Dedifferentiated amniotic fluid mesenchymal stem cell (primary cell): ENCODE results near the gene DENND5B.
A peak's percentile ranks its signal among the peaks of the same experiment; 100 is the strongest.
"Not testable (repeated sequence)": the region's sequence is repeated elsewhere in the genome, so short reads cannot be mapped to it uniquely, and the experiment has no call there.

Experiments used
- DNase-seq: peaks from one replicate; pipeline ENCODE4 v3.0.0-alpha.2; 2016; ENCODE audit errors: extremely low spot score

Gene DENND5B

DNA sequence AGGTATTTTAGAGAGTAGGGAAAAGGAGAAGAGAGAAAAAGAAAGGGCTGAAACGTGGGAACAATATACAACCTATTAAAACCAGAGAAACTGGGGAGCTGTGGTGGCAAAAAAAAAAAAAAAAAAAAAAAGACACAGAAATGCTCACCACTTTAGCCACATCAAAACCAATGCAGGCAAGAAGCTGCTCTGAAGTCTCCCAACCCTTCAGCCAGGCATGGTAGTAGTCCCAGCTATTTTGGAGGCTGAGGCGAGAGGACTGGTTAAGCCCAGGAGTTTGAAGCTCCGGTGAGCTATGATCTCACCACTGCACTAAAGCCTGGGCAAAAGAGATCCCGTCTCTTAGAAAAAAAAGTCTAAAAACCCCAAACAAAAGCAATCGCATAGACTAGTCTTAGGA, 33.2 kb downstream of the DENND5B start:
- no peak for DNase-seq

- DNase-seq, result not testable (repeated sequence)
These were observed 35.5 kb downstream of the DENND5B start for GRCh38 chr12:31555466-31555865.

GRCh38 chr12:31550590-31550989, 40.3 kb downstream of the DENND5B start:
- DNase-seq, result not testable (repeated sequence)

DNA sequence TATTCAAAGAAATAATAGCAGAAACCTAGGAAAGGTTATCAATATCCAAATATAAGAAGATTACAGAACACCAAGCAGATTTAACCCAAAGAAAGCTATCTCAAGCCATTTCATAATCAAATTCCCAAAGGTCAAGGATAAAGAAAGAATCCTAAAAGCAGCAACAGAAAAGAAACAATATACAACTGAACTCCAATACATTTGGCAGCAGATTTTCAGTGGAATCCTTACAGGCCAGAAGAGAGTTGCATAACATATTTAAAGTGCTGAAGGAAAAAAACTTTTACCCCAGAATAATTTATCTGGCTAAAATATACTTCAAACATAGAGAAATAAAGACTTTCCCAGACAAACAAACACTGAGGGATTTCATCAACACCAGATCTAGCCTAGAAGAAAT, 54.3 kb downstream of the DENND5B start:
- DNase-seq, result no peak

DNA sequence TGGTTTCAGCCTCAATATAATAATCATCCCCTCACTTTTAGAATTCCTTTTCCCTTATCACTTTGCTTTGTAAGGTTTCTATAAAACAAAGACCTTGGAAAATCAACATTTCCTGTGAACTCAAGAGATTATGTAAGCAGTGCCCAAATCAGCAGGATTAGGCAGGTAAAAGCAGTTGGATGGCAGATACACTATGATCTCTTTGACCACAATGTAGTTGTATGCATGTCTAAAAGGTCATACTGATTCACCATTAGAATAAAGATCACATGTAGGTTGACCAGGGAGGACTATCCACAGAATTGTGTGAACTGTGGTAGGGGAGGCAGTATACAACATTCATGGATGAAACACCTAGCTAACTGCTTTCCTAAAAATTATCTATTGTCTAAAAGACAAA, 57.5 kb downstream of the DENND5B start:
- DNase-seq, result no peak

DNA sequence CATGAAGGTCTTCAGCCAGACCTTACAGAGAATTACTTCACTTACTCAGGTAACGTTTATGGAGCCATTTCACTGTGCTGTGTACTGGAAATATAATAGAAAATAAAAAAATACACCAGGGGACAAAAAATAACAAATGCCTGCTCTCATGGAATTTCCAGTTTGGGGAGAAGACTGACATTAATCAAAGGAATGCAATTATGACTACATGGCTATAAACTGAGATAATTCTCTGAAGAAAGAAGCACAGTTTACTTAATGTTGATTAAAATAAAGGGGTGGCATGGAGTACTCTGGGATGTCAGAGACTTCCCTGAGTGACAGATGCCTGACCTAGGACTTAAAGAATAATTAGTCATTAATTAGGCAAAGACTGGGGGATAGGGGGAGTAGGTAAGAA, 59.0 kb downstream of the DENND5B start:
- no peak for DNase-seq

- no peak for DNase-seq
These were observed 62.8 kb downstream of the DENND5B start for GRCh38 chr12:31528095-31528494.

- no peak for DNase-seq
These were observed 63.9 kb downstream of the DENND5B start for GRCh38 chr12:31527083-31527482.

GRCh38 chr12:31526158-31526546, 64.8 kb downstream of the DENND5B start:
- no peak for DNase-seq

GRCh38 chr12:31525496-31526157, 65.3 kb downstream of the DENND5B start:
- no peak for DNase-seq

- DNase-seq, result no peak
These were observed 66.0 kb downstream of the DENND5B start for GRCh38 chr12:31524791-31525495.

GRCh38 chr12:31523306-31523705, 67.6 kb downstream of the DENND5B start:
- DNase-seq, result no peak

- no peak for DNase-seq
These were observed 68.3 kb downstream of the DENND5B start for GRCh38 chr12:31522607-31523006.

DNA sequence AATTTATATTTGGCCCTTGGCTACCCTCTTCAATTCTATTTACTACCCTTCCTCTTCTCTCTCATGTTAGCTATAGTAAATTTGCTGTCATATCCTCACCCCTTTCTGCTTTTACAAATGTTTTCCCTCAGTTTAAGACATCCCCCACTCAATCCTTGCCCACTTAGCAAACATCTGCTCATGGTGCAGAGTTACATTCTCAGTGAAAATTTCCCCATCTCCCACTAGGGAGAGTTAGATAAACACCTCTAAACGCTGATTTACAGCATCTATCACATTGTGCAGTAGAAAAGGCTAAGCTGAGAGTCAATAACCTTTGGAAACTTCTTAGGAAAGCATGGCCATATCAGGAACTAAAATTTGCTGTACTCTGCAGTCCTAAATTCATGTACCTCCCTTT, 69.0 kb downstream of the DENND5B start:
- DNase-seq, result no peak

GRCh38 chr12:31519511-31519910, 71.4 kb downstream of the DENND5B start:
- no peak for DNase-seq

DNA sequence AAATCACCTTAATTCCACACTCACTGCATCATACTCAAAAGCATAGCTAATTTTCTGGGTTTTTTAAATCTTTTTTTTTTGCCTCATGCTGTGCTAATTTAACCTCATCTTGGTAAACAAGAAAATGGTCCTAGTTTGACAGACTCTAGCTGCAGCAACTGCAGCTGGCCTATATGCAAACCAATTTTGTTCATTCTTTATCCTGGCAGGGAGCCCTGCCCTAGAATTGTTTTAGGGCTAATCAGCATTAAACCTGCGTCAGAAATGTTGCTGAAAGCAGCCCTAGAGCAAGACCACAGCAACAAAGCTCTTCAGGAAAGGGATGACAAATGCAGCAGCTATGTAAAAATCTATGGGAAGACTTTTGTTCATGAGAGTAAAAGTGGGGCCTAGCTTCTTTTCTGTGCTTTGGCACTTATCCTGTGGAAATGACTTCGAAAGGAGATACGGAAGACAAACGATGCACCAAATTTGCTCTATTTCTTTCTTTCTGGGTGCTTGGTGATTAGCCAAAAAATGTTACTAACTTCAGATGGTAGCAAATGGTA, 72.2 kb downstream of the DENND5B start:
- peak; percentile 98 for DNase-seq

DNA sequence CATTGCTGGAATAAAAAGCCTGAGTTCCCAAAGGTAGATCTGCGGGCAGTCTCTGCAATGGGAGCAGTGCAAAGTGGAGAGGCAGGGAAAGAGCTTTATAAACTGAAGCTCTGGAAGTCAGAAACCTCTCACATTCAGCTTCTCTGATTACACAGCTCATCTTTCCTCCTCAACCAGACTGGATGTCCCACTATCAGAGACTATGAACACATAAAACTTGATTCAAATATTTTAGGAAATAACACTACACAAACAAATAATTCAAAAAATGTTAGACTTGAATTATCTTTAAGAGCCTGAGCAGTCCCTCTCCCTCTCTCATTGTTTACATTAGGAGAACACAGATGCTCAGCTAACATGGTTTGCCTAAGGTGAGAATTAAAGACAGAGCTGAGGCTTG, 72.9 kb downstream of the DENND5B start:
- no peak for DNase-seq

GRCh38 chr12:31516702-31517101, 74.2 kb downstream of the DENND5B start:
- DNase-seq, result no peak

- DNase-seq, result no peak
These were observed 76.0 kb downstream of the DENND5B start for GRCh38 chr12:31514912-31515311.

DNA sequence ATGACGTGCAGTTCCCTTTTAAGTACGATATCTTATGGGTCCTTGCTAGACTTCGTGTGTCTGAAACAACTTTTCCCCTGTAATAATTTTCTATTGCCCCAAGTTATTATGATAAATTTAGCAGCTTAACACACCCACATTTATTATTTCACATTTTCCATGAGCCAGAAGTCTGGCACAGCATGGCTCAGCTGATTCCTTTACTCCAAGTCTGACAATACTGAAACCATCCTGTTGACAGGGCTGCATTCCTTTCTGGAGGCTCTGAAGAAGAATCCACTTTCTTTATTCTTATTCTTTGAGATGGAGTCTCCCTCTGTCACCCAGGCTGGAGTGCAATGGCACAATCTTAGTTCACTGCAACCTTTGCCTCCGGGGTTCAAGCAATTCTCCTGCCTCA, 80.9 kb downstream of the DENND5B start:
- no peak for DNase-seq

DNA sequence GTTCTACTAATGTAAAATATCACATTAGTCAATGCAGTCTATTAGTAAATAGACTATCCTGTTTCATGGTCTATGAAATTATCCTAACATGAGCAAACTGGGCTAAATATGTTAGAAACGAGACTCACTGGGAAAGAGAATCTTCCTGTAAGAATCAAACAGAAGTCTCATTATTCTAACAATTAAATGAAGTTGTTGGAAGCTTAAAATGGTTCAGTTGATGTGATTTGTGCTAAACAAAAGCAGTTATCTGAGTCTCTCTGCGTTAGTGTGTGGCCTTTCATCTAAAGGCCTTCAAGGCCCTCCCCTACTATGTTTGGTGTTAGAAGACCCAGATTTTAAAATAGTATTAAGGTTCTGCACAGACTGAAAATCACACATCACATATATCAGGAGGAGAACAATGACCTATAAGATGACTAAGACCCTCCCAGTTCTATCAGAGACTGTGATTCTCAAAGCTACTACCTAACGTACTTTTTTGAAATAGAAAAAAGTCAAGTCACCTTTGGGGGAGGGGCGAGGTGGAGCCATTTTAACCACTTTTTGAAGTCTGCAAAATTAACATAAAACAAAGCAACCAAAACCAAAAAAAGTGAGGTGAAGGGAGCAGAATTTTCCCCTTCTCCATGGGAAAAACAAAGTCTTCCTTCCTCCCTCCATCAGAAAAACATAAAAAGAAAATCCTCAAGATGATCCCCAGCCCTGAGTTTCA, 82.3 kb downstream of the DENND5B start:
- no peak for DNase-seq

GRCh38 chr12:31507966-31508365, 83.0 kb downstream of the DENND5B start:
- no peak for DNase-seq
